Measurements from ENCODE around the gene FGF14. TPM values are rescaled to one million over a fixed set of nuclear protein-coding genes. Genes with fewer than 3 reads are reported as not detected.

Gene FGF14
- polyA plus RNA-seq, 1 of the 3 experiments (the other 2 are of a cell fraction), result 0.20 TPM

- POLR2A ChIA-PET, result no interaction called here
- H3K4me2 ChIP-seq, result no peak overlapping the region
- H3K9me2 ChIP-seq, result no peaks in the 10 kb centered on the region
- H3K9ac ChIP-seq, result no peak overlapping the region
- no peaks in the 10 kb centered on the region for H4K20me1 ChIP-seq (ENCODE audit: insufficient read depth)
- H3K9me3 ChIP-seq, result no peaks in the 10 kb centered on the region
- H3K79me2 ChIP-seq (ENCODE audit: insufficient read depth), result no peaks in the 10 kb centered on the region
- DNase-seq, result no peak
- peak overlapping the region in 1 of 2 experiments; percentile 55; a peak in 2 of 4 replicates for H3K27ac ChIP-seq (ENCODE audit: low read depth in 2 of 2, low read length in 1 of 2)
- no peaks in the 10 kb centered on the region for H3F3A ChIP-seq (replicated peaks; ENCODE audit: insufficient read depth)
- H2AFZ ChIP-seq (ENCODE audit: low read depth), result no peak overlapping the region
- H3K27me3 ChIP-seq (ENCODE audit: insufficient read depth), result no peaks in the 10 kb centered on the region; the same call in 1 of the 2 replicates
- WGBS (ENCODE audit: low lambda C conversion rate), result 57% methylated on average over 3 of the region's 3 CpGs
- peaks cover 4 to 21% of the 10 kb centered on the region in 2 experiments; a peak in 3 of 4 replicates for H3K4me1 ChIP-seq (ENCODE audit: control insufficient read depth in 1 of 2, insufficient read depth in 2 of 2, low read depth in 1 of 2, low read length in 1 of 2)
- H3K4me3 ChIP-seq (ENCODE audit: low read depth in 2 of 2, low read length in 1 of 2), result no peak overlapping the region
- no peaks in the 10 kb centered on the region for H3K36me3 ChIP-seq (replicated peaks in 1 of 2; ENCODE audit: control insufficient read depth in 1 of 2, insufficient read depth in 2 of 2, low read length in 1 of 2)
- TF ChIP-seq MAX (IDR thresholded peaks at IDR 0.05; ENCODE audit: low read depth), result no peak
- TF ChIP-seq RCOR1 (IDR thresholded peaks at IDR 0.05; ENCODE audit: low read length), result 0 out of 2 replicates have a peak, but pooled peaks have one; percentile 13
- peak in 1 of 2 experiments; percentile 55; a peak in 1 of 4 replicates for TF ChIP-seq EP300 (IDR thresholded peaks at IDR 0.05; ENCODE audit: borderline replicate concordance in 1 of 2, low read depth in 1 of 2, low read length in 1 of 2)
- CTCF ChIA-PET, result no interaction called here
Observed at GRCh38 chr13:102327119-102327617, 74.7 kb downstream of the FGF14 start.

- WGBS (ENCODE audit: low lambda C conversion rate), result 78% methylated on average over 2 of the region's 2 CpGs
- H3K4me2 ChIP-seq, result no peak overlapping the region
Observed at GRCh38 chr13:102326381-102327118, 75.3 kb downstream of the FGF14 start.

More at GRCh38 chr13:102326381-102327118, 75.3 kb downstream of the FGF14 start:
- Histone ChIP-seq H3K9me3 (no peaks in the 10 kb centered on the region), H3K27me3 (ENCODE audit: insufficient read depth) (no peaks in the 10 kb centered on the region; the same call in 1 of the 2 replicates), H2AFZ (ENCODE audit: low read depth) (no peak overlapping the region), H3K79me2 (ENCODE audit: insufficient read depth) (no peaks in the 10 kb centered on the region), H3K9ac (no peak overlapping the region), H3K36me3 (replicated peaks in 1 of 2; ENCODE audit: control insufficient read depth in 1 of 2, insufficient read depth in 2 of 2, low read length in 1 of 2) (no peaks in the 10 kb centered on the region), H3F3A (replicated peaks; ENCODE audit: insufficient read depth) (no peaks in the 10 kb centered on the region), H3K27ac (ENCODE audit: low read depth in 2 of 2, low read length in 1 of 2) (peak overlapping the region in 1 of 2 experiments; percentile 55; a peak in 2 of 4 replicates), H4K20me1 (ENCODE audit: insufficient read depth) (no peaks in the 10 kb centered on the region), H3K4me3 (ENCODE audit: low read depth in 2 of 2, low read length in 1 of 2) (no peak overlapping the region), H3K9me2 (no peaks in the 10 kb centered on the region), H3K4me1 (ENCODE audit: control insufficient read depth in 1 of 2, insufficient read depth in 2 of 2, low read depth in 1 of 2, low read length in 1 of 2) (peaks cover 4 to 23% of the 10 kb centered on the region in 2 experiments; a peak in 3 of 4 replicates)
- DNase-seq, result no peak
- POLR2A ChIA-PET, result no interaction called here
- CTCF ChIA-PET, result no interaction called here
- TF ChIP-seq RFX5 (IDR thresholded peaks at IDR 0.05; ENCODE audit: low read length), result no peak
- TF ChIP-seq USF1 (IDR thresholded peaks at IDR 0.05; ENCODE audit: borderline replicate concordance, low read depth), result no peak
- no peak for TF ChIP-seq TAF1 (IDR thresholded peaks at IDR 0.05; ENCODE audit: borderline replicate concordance, low read depth, low read length)
- no peak for TF ChIP-seq GATA2 (CRISPR knock-in tag; IDR thresholded peaks at IDR 0.05)
- no peak for TF ChIP-seq IRF3 (IDR thresholded peaks at IDR 0.05; ENCODE audit: low read depth, low read length)
- TF ChIP-seq EZH2phosphoT487 (IDR thresholded peaks at IDR 0.05; ENCODE audit: borderline replicate concordance, low read depth), result no peak
- TF ChIP-seq RCOR1 (IDR thresholded peaks at IDR 0.05; ENCODE audit: low read length), result no peak
- TF ChIP-seq FOSL2 (IDR thresholded peaks at IDR 0.05; ENCODE audit: borderline replicate concordance, low read depth), result no peak
- TF ChIP-seq POLR2AphosphoS5 (IDR thresholded peaks at IDR 0.05; ENCODE audit: low read depth, low read length), result no peak
- TF ChIP-seq FOXJ3 (CRISPR knock-in tag; IDR thresholded peaks at IDR 0.05), result no peak
- no peak for TF ChIP-seq MEF2A (IDR thresholded peaks at IDR 0.05; ENCODE audit: borderline replicate concordance, low read depth)

All from SK-N-SH (cell line).